ENCODE measurements around the gene THAP2. TPM values are rescaled to one million over a fixed set of nuclear protein-coding genes. Genes with fewer than 3 reads are reported as not detected.

The THAP2 gene
- total and polyA plus RNA-seq, 12 donors = 2.3 to 9.7 (median 6.1) TPM

GRCh38 chr12:71664411-71665089 lies 449 bp downstream of the THAP2 start:
- Histone ChIP-seq H3K4me3 (peak overlapping the region; percentile 64 to 98 (median 85)), H3K27ac (peak overlapping the region; percentile 82 to 98 (median 94)), H3K4me1 (peaks cover 0 to 37% (median 34%) of the 10 kb centered on the region in 9 donors), H3K27me3 (no peaks in the 10 kb centered on the region), H3K9me3 (no peaks in the 10 kb centered on the region), H3K36me3 (peaks cover 0 to 21% (median 0%) of the 10 kb centered on the region in 9 donors)
- intact Hi-C loops (cut with DNase I) = loop anchor here in 5 of 10 donors (1.0 to 10.0 kb wide), 7 partner anchors 20 to 175 kb away; partner anchors contain the start of genes RAB21 (in 3 of the 5), TMEM19 (in 3 of the 5) and TBC1D15 (in 2 of the 5)
- 0 to 1% methylated on average over 20 of the region's 20 CpGs for WGBS, 2 donors
- ATAC-seq = peak in 6 of 8 donors; percentile 2 to 16 (median 8)
- DNase-seq = no peak
- TF ChIP-seq CTCF (IDR thresholded peaks at IDR 0.05) = no peak

GRCh38 chr12:71665090-71665463 lies 976 bp downstream of the THAP2 start:
- no peaks in the 10 kb centered on the region for H3K9me3 ChIP-seq
- no peak for TF ChIP-seq CTCF (IDR thresholded peaks at IDR 0.05)
- H3K4me1 ChIP-seq = peaks cover 0 to 34% (median 30%) of the 10 kb centered on the region in 9 donors
- H3K27me3 ChIP-seq = no peaks in the 10 kb centered on the region
- H3K4me3 ChIP-seq = peak overlapping the region; percentile 64 to 98 (median 85)
- no peak for DNase-seq
- peak overlapping the region in 9 of 10 donors; percentile 82 to 98 (median 94) for H3K27ac ChIP-seq
- peaks cover 0 to 16% (median 0%) of the 10 kb centered on the region in 9 donors for H3K36me3 ChIP-seq
- no peak for ATAC-seq
- 24 to 25% methylated on average over 4 of the region's 4 CpGs for WGBS, 2 donors
- intact Hi-C loops (cut with DNase I) = loop anchor here in 4 of 10 donors (2.0 to 10.0 kb wide), 4 partner anchors 20 to 170 kb away; partner anchors contain the start of genes RAB21 (in 3 of the 4), TBC1D15 (in 1 of the 4) and TMEM19 (in 1 of the 4)

GRCh38 chr12:71666259-71666658 lies 2.2 kb downstream of the THAP2 start:
- H3K4me3 ChIP-seq = no peak overlapping the region
- 96 to 98% methylated on average over 5 of the region's 5 CpGs for WGBS, 2 donors
- H3K27ac ChIP-seq = no peak overlapping the region
- no peaks in the 10 kb centered on the region for H3K9me3 ChIP-seq
- ATAC-seq (no peak), DNase-seq (no peak)
- H3K4me1 ChIP-seq = peaks cover 0 to 23% (median 19%) of the 10 kb centered on the region in 9 donors
- intact Hi-C loops (cut with DNase I) = loop anchor here in 3 of 10 donors (10.0 kb wide), 2 partner anchors 89 to 169 kb away; partner anchors contain the start of genes RAB21 (in 3 of the 3) and TBC1D15 (in 1 of the 3)
- TF ChIP-seq CTCF (IDR thresholded peaks at IDR 0.05) = no peak
- no peaks in the 10 kb centered on the region for H3K27me3 ChIP-seq
- H3K36me3 ChIP-seq = peaks cover 0 to 6% (median 0%) of the 10 kb centered on the region in 9 donors

GRCh38 chr12:71671311-71671710 lies 7.2 kb downstream of the THAP2 start:
- no peaks in the 10 kb centered on the region for H3K27me3 ChIP-seq
- H3K9me3 ChIP-seq = no peaks in the 10 kb centered on the region
- ATAC-seq = no peak
- no peaks in the 10 kb centered on the region for H3K4me1 ChIP-seq
- TF ChIP-seq CTCF (IDR thresholded peaks at IDR 0.05) = no peak
- peaks cover 0 to 2% (median 0%) of the 10 kb centered on the region in 9 donors for H3K36me3 ChIP-seq
- no peak overlapping the region for H3K27ac ChIP-seq
- intact Hi-C loops (cut with DNase I) = no loop called here
- H3K4me3 ChIP-seq = no peak overlapping the region
- DNase-seq = no peak

Measured in heart right ventricle (tissue), 16 donors.